MM.1S (cell line): ENCODE measurements around the gene KANK2.

Experiments used
- CTCF ChIP-seq: fragments of 300-600 bp; sonication (generic); IDR thresholded peaks from 2 replicates; pipeline ENCODE4 v1.5.1; 2016; ENCODE audit warnings: antibody characterized with exemption, low read length, mixed read lengths
- EZH2 ChIP-seq: fragments of 300-600 bp; sonication (generic); optimal IDR thresholded peaks from 2 replicates; pipeline ENCODE3; 2017; ENCODE audit warnings: low read depth, mild to moderate bottlenecking, antibody characterized with exemption, low read length, mixed read lengths
- EZH2phosphoT487 ChIP-seq: fragments of 300-600 bp; sonication (generic); IDR thresholded peaks from 2 replicates; pipeline ENCODE4 v1.6.1; 2018; ENCODE audit warnings: antibody characterized with exemption, low read length

GRCh38 chr19:11200931-11201330, 3.6 kb upstream of the KANK2 start:
- TF ChIP-seq CTCF, result no peak
- TF ChIP-seq EZH2phosphoT487, result no peak
- no peak for TF ChIP-seq EZH2
